Nephron (organoid): Measurements from ENCODE around the gene VPS13D.

Experiments used
- H3K27ac Mint-ChIP-seq, 3 experiments: 2 replicates each; pipeline ENCODE4 v1.8.0; 2020; ENCODE audit warnings: mixed read lengths in 3 of 3, mild to moderate bottlenecking in 2 of 3, moderate library complexity in 1 of 3
- H3K27me3 Mint-ChIP-seq: 2 replicates; pipeline ENCODE4 v1.8.0; 2021; ENCODE audit warnings: low read depth, mild to moderate bottlenecking, moderate library complexity, mixed read lengths
- H3K36me3 Mint-ChIP-seq: 2 replicates; pipeline ENCODE4 v1.8.0; 2020; ENCODE audit warnings: low read depth, mixed read lengths
- H3K4me1 Mint-ChIP-seq: 2 replicates; pipeline ENCODE4 v1.8.0; 2020; ENCODE audit warnings: mixed read lengths
- H3K4me3 Mint-ChIP-seq, 3 experiments: 2 replicates each; pipeline ENCODE4 v1.8.0; 2020; ENCODE audit warnings: mild to moderate bottlenecking in 3 of 3, mixed read lengths in 3 of 3, moderate library complexity in 2 of 3
- H3K9me3 Mint-ChIP-seq: 2 replicates; pipeline ENCODE4 v1.8.0; 2020; ENCODE audit warnings: mixed read lengths
- TF ChIP-seq, protein P1 (sequence below), 3 experiments: fragments of 200-600 bp; sonication (generic); IDR thresholded peaks; one replicate each; pipeline ENCODE4 v1.5.0; 2021; ENCODE audit warnings: antibody characterized with exemption in 3 of 3; ENCODE audit not compliant: unreplicated experiment in 3 of 3

VPS13D gene

DNA sequence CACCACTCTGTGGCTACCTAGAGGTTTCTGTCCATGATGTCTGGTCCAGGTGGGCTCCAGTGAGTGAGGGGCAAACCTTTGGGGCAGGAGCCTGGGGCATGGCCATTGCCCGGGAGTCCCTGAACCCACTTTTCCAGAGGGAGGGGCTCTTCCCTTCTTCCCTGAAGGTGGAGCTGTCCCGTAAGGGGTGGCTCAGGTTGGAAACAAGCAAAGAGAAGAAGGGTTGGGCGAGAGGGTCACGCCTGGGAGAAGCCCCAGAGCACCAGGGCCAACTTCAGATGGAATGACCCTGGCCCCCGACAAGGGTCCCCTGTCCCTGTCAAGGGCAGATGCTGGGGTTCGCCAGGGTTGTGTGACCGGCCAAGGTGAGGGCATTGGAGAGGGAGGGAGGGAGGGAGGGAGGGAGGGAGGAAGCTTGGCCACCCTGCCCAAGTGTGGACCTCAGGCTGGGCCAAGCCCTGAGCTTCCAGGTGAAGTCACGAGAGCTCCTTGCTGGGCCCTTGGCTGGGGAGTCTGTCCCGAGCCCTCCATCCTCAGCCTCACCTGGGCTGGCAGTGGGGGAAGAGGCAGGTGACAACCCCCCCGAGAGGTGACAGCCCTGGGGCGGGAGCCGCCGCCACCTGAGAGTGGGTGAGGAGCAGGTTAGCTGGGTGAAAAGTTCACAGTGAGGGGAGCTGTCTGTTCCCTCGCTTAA, 318.6 kb downstream of the VPS13D start:
- TF ChIP-seq, protein P1, sequence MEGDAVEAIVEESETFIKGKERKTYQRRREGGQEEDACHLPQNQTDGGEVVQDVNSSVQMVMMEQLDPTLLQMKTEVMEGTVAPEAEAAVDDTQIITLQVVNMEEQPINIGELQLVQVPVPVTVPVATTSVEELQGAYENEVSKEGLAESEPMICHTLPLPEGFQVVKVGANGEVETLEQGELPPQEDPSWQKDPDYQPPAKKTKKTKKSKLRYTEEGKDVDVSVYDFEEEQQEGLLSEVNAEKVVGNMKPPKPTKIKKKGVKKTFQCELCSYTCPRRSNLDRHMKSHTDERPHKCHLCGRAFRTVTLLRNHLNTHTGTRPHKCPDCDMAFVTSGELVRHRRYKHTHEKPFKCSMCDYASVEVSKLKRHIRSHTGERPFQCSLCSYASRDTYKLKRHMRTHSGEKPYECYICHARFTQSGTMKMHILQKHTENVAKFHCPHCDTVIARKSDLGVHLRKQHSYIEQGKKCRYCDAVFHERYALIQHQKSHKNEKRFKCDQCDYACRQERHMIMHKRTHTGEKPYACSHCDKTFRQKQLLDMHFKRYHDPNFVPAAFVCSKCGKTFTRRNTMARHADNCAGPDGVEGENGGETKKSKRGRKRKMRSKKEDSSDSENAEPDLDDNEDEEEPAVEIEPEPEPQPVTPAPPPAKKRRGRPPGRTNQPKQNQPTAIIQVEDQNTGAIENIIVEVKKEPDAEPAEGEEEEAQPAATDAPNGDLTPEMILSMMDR (IDR thresholded peaks at IDR 0.05; ENCODE audit: unreplicated experiment in 3 of 3), result no peak
- Mint-ChIP-seq H3K27ac (peak overlapping the region; percentile 29 to 96 (median 95)), H3K36me3 (no peaks in the 10 kb centered on the region), H3K27me3 (peaks cover 7% of the 10 kb centered on the region), H3K4me1 (peaks cover 63% of the 10 kb centered on the region), H3K4me3 (no peak overlapping the region), H3K9me3 (peaks cover 4% of the 10 kb centered on the region)

DNA sequence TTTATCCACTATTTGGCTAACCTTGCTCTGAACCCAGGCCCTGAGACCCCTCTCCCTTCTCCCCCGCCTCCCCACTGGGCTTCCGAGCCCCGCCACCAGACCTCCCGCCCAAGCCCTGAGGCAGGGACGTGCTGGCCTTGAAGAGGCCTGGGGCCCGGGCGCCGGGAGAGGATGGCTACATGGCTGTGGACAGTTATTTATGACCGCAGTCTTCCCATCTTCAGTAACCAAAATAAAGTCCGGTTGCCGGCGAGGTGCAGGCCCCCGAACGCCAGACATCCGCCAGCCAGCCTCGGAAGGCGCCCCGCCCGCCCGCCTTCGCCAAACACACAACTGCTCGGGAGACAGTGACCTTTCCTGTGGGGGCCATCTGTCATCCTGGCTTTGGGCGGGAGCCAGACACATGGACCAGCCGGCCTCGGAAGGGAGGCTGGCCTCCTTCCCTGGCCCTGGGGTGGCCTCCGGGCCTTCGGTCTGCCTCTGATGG, 319.2 kb downstream of the VPS13D start:
- Mint-ChIP-seq H3K27me3 (peaks cover 7% of the 10 kb centered on the region), H3K9me3 (peaks cover 4% of the 10 kb centered on the region), H3K4me1 (peaks cover 59% of the 10 kb centered on the region), H3K36me3 (no peaks in the 10 kb centered on the region), H3K4me3 (no peak overlapping the region), H3K27ac (peak overlapping the region; percentile 95 to 99 (median 96))
- TF ChIP-seq, protein P1 (IDR thresholded peaks at IDR 0.05; ENCODE audit: unreplicated experiment in 3 of 3), result no peak

DNA sequence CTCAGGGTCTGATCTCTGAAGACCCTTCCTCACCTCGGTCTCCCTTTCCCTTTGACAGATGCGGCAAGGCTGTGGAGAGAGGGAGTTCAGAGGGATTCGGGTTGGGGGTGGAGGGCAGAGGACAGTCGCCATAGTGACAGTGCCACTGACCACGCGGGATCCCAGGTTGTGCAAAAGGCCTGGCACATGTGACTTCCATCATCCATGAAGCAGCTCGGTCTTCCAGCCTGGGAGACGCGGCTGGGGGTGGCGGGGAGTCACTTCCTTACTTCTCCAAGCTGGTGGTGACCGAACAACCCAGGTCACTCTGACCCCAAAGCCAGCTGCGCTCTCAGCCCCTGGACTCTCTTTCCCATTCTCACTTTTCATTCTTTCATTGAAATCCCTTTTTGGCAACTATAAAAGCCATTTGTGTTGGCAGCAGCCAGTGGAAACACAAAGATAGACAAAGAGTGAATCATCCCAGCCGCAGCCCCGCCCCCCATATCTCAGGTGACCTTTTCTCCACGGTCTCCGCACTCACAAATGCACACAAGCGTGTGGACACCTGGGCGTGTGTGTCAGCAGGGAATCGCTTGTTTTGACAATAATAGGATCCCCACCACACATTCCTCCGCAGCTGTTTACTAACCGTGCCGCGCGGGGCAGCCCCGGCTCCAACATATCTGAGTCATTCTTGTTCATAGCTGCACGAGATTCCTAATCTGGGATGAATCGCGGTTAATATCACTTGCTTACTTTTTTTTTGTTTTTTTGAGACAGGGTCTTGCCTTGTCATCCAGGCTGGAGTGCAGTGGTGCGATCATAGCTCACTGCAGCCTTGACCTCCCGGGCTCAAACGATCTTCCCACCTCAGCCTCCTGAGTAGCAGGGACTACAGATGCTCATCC, 319.9 kb downstream of the VPS13D start:
- Mint-ChIP-seq H3K27me3 (peaks cover 7% of the 10 kb centered on the region), H3K4me1 (peaks cover 55% of the 10 kb centered on the region), H3K27ac (peak overlapping the region; percentile 95 to 99 (median 96))

DNA sequence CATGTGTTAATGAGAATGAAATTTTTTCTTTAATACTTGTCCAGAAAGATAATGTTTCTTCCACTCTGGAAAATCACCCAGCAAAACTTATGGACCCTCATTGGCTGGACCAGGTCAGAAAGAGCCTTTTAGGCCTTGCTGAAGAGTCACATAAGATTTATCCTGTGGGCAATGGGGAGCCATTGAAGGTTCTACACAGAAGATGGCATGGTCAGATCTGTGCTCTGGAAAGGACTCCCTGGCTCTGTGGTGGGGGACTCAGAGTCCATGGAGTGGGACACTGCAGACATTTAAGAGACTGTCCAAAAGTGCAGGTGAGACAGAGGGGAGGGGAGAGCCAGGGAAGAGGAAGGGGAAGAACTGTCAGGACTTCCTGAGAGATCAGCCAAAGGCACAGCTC, 321.8 kb downstream of the VPS13D start:
- Mint-ChIP-seq H3K36me3 (peaks cover 2% of the 10 kb centered on the region), H3K27ac (peak overlapping the region; percentile 73 to 96 (median 84)), H3K4me1 (peaks cover 56% of the 10 kb centered on the region), H3K9me3 (peaks cover 6% of the 10 kb centered on the region), H3K4me3 (no peak overlapping the region), H3K27me3 (peaks cover 13% of the 10 kb centered on the region)
- TF ChIP-seq, protein P1 (IDR thresholded peaks at IDR 0.05; ENCODE audit: unreplicated experiment in 3 of 3), result no peak

More for the DNA sequence above, 319.9 kb downstream of the VPS13D start:
- TF ChIP-seq, protein P1 (IDR thresholded peaks at IDR 0.05; ENCODE audit: unreplicated experiment in 3 of 3), result no peak
- no peaks in the 10 kb centered on the region for H3K36me3 Mint-ChIP-seq
- H3K9me3 Mint-ChIP-seq, result peaks cover 4% of the 10 kb centered on the region
- peak overlapping the region; percentile 11 to 74 (median 39) for H3K4me3 Mint-ChIP-seq

DNA sequence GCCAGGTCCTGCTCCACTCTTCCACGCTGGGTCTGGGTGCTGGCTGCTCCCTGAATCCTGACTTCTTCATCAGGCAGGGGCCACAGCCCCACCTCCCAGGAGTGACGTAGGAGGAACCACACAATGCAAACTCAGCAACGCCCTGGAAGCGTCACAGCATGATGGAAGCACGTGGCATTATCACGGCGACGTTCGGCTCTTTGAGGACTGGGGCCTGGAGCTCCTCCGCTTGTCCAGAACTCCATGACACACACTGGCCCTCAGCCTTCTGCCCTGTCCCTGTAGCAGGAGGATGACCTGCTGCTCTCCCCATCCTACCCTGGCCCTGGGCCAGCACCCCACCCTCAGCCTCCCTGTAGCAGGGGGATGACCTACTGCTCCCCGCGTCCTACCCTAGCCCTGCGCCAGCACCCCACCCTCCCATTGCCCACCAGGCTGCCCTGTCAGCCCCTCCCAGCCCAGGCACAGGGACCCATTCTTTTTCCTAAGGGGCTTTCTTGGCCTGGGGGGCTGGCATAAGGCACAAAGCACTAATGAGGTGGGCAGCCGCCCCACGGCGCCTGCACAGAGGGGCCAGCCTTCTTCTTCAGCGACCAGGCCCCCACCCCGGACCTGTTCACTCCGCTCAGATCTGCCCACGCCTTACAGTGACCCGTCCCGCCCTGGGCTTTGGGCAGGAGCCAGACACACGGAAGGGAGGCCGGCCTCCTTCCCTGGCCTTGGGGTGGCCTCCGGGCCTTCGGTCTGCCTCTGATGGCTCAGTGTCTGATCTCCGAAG, 322.5 kb downstream of the VPS13D start:
- peaks cover 60% of the 10 kb centered on the region for H3K4me1 Mint-ChIP-seq
- TF ChIP-seq, protein P1 (IDR thresholded peaks at IDR 0.05; ENCODE audit: unreplicated experiment in 3 of 3), result no peak

More for the DNA sequence above, 322.5 kb downstream of the VPS13D start:
- Mint-ChIP-seq H3K36me3 (peaks cover 6% of the 10 kb centered on the region), H3K27ac (peak overlapping the region; percentile 77 to 96 (median 94)), H3K27me3 (peaks cover 14% of the 10 kb centered on the region), H3K4me3 (peak overlapping the region in 1 of 3 experiments; percentile 4), H3K9me3 (peaks cover 9% of the 10 kb centered on the region)
